Fibroblast of lung (primary cell): ENCODE measurements around the gene MBD5. TPM values are rescaled to one million over a fixed set of nuclear protein-coding genes. Genes with fewer than 3 reads are reported as not detected.

Source experiments
- DNase-seq, 2 donors: peaks; one replicate each; pipeline versions ENCODE4 v3.0.0 to v3.0.0-alpha.2; 2010; ENCODE audit warnings: low read depth in 2 of 2
- H2AFZ ChIP-seq: 2 replicates; pipeline ENCODE4 v1.5.1; 2012; ENCODE audit warnings: low read length, control low read depth, inconsistent platforms
- H3K27ac ChIP-seq: 2 replicates; pipeline ENCODE4 v1.5.1; 2011; ENCODE audit warnings: low read length, control low read depth; ENCODE audit not compliant: insufficient read depth
- H3K27me3 ChIP-seq: 2 replicates; pipeline ENCODE4 v1.5.1; 2011; ENCODE audit warnings: mild to moderate bottlenecking, low read length; ENCODE audit not compliant: control insufficient read depth, insufficient read depth
- H3K36me3 ChIP-seq: 2 replicates; pipeline ENCODE4 v1.5.1; 2011; ENCODE audit warnings: low read length; ENCODE audit not compliant: control insufficient read depth, insufficient read depth
- H3K4me1 ChIP-seq: 2 replicates; pipeline ENCODE4 v1.5.1; 2011; ENCODE audit warnings: low read length; ENCODE audit not compliant: control insufficient read depth, insufficient read depth; ENCODE audit errors: extremely low read depth
- H3K4me2 ChIP-seq: 2 replicates; pipeline ENCODE4 v1.5.1; 2011; ENCODE audit warnings: low read length, control low read depth; ENCODE audit not compliant: insufficient read depth; ENCODE audit errors: extremely low read depth
- H3K4me3 ChIP-seq, 4 experiments: fragments of 200-600 bp in 1 of 4; sonication (generic) in 1 of 4; replicated peaks in 1 of 4; 2 replicates each; pipeline ENCODE4 v1.5.1; 2011 to 2016; ENCODE audit warnings: low read length in 4 of 4, low read depth in 3 of 4, mild to moderate bottlenecking in 3 of 4, control low read depth in 2 of 4, inconsistent platforms in 1 of 4, mixed read lengths in 1 of 4; ENCODE audit not compliant: insufficient read depth in 1 of 4; ENCODE audit errors: control extremely low read depth in 1 of 4
- H3K79me2 ChIP-seq: 2 replicates; pipeline ENCODE4 v1.5.1; 2012; ENCODE audit warnings: mild to moderate bottlenecking, low read length, inconsistent platforms; ENCODE audit not compliant: control insufficient read depth, insufficient read depth
- H3K9ac ChIP-seq: 2 replicates; pipeline ENCODE4 v1.5.1; 2011; ENCODE audit warnings: mild to moderate bottlenecking, low read length, control low read depth; ENCODE audit not compliant: insufficient read depth
- H3K9me3 ChIP-seq: 2 replicates; pipeline ENCODE4 v1.5.1; 2012; ENCODE audit warnings: low read depth, low read length; ENCODE audit not compliant: control insufficient read depth, insufficient read depth
- H4K20me1 ChIP-seq: 2 replicates; pipeline ENCODE4 v1.5.1; 2011; ENCODE audit warnings: low read length; ENCODE audit not compliant: control insufficient read depth, insufficient read depth; ENCODE audit errors: extremely low read depth
- CTCF ChIP-seq, 2 donors: IDR thresholded peaks in 1 of 2; conservative IDR thresholded peaks in 1 of 2; 1 replicate in 1 of 2; 2 replicates in 1 of 2; pipeline ENCODE4 v1.5.1; 2011 to 2012; ENCODE audit warnings: low read length in 2 of 2, control low read depth in 1 of 2, inconsistent platforms in 1 of 2, low read depth in 1 of 2, mild to moderate bottlenecking in 1 of 2
- EZH2 ChIP-seq: IDR thresholded peaks from 2 replicates; pipeline ENCODE4 v1.5.1; 2012; ENCODE audit warnings: low read length, control low read depth, mild to moderate bottlenecking; ENCODE audit errors: missing control alignments
- polyA plus RNA-seq, 2 donors: library from polyadenylated mRNA; depleted of rRNA in 1 of 2; stranded (reverse) in 1 of 2; unstranded in 1 of 2; fragments of >200 nt; gene quantifications; 2 replicates each; pipeline ENCODE4 v1.2.1, GENCODE V29; 2011 to 2012; ENCODE audit warnings: missing spikeins in 1 of 2
- total RNA-seq: library from RNA; depleted of rRNA; stranded (reverse); fragments of >200 nt; gene quantifications from 2 replicates; pipeline ENCODE4 v1.2.1, GENCODE V29; 2014

MBD5 gene
- total and polyA plus RNA-seq, 2 donors (not counting 1 experiment from before 2014, with no cell fraction given), result 26.1 to 32.4 TPM

- no peak overlapping the region for H3K27ac ChIP-seq
- no peaks in the 10 kb centered on the region for H3K9me3 ChIP-seq
- no peaks in the 10 kb centered on the region for H3K27me3 ChIP-seq
- no peak overlapping the region for H3K4me2 ChIP-seq
- TF ChIP-seq EZH2 (no peak), CTCF (conservative IDR thresholded peaks at IDR 0.05 in 1 of 2, IDR thresholded peaks at IDR 0.05 in 1 of 2; ENCODE audit: low read depth in 1 of 2, low read length in 2 of 2) (no peak)
- no peak overlapping the region for H3K9ac ChIP-seq
- H3K4me1 ChIP-seq, result no peaks in the 10 kb centered on the region
- H2AFZ ChIP-seq, result no peak overlapping the region
- no peaks in the 10 kb centered on the region for H3K79me2 ChIP-seq
- DNase-seq, result no peak
- H3K4me3 ChIP-seq, result no peak overlapping the region
- H4K20me1 ChIP-seq, result no peaks in the 10 kb centered on the region
- no peaks in the 10 kb centered on the region for H3K36me3 ChIP-seq
Measured at GRCh38 chr2:148173168-148173567, 152.3 kb downstream of the MBD5 start.

GRCh38 chr2:148177559-148177958 lies 156.7 kb downstream of the MBD5 start:
- Histone ChIP-seq H3K27ac (no peak overlapping the region), H3K4me3 (no peak overlapping the region), H3K79me2 (no peaks in the 10 kb centered on the region), H3K4me1 (no peaks in the 10 kb centered on the region), H3K9ac (no peak overlapping the region), H4K20me1 (no peaks in the 10 kb centered on the region), H3K9me3 (no peaks in the 10 kb centered on the region), H3K36me3 (peaks cover under 1% of the 10 kb centered on the region), H3K27me3 (no peaks in the 10 kb centered on the region), H2AFZ (no peak overlapping the region), H3K4me2 (no peak overlapping the region)
- DNase-seq, result no peak
- no peak for TF ChIP-seq EZH2
- no peak for TF ChIP-seq CTCF (conservative IDR thresholded peaks at IDR 0.05 in 1 of 2, IDR thresholded peaks at IDR 0.05 in 1 of 2; ENCODE audit: low read depth in 1 of 2, low read length in 2 of 2)

- Histone ChIP-seq H2AFZ (no peak overlapping the region), H3K9me3 (no peaks in the 10 kb centered on the region), H3K4me3 (no peak overlapping the region)
Measured at GRCh38 chr2:148179724-148180123, 158.8 kb downstream of the MBD5 start.

More at GRCh38 chr2:148179724-148180123, 158.8 kb downstream of the MBD5 start:
- Histone ChIP-seq H3K27me3 (no peaks in the 10 kb centered on the region), H3K27ac (no peak overlapping the region), H3K9ac (no peak overlapping the region), H3K4me1 (no peaks in the 10 kb centered on the region), H3K36me3 (peaks cover 3% of the 10 kb centered on the region), H3K4me2 (no peak overlapping the region), H4K20me1 (no peaks in the 10 kb centered on the region), H3K79me2 (no peaks in the 10 kb centered on the region)
- TF ChIP-seq EZH2 (no peak), CTCF (conservative IDR thresholded peaks at IDR 0.05 in 1 of 2, IDR thresholded peaks at IDR 0.05 in 1 of 2; ENCODE audit: low read depth in 1 of 2, low read length in 2 of 2) (no peak)
- no peak for DNase-seq
